PFSK-1 (cell line): ENCODE results near the gene BMF.

Source experiments
- FOXP2 ChIP-seq: optimal IDR thresholded peaks from 2 replicates; pipeline ENCODE3; 2011; ENCODE audit warnings: borderline replicate concordance, control low read depth, inconsistent platforms; ENCODE audit not compliant: insufficient read depth; ENCODE audit errors: extremely low read length, extremely low read depth
- POLR2AphosphoS5 ChIP-seq: IDR thresholded peaks from 2 replicates; pipeline ENCODE4 v1.6.1; 2012; ENCODE audit warnings: low read depth, mild to moderate bottlenecking, control low read depth, low read length, moderate library complexity
- REST ChIP-seq, 2 experiments: IDR thresholded peaks; 2 replicates each; pipeline versions ENCODE4 v1.6.1 to v1.8.0; 2011 to 2012; ENCODE audit warnings: low read depth in 2 of 2, low read length in 2 of 2, control low read depth in 1 of 2, inconsistent platforms in 1 of 2, mild to moderate bottlenecking in 1 of 2, moderate library complexity in 1 of 2; ENCODE audit not compliant: insufficient read depth in 1 of 2
- SIN3A ChIP-seq: IDR thresholded peaks from 2 replicates; pipeline ENCODE4 v1.6.1; 2012; ENCODE audit warnings: mild to moderate bottlenecking, low read length, moderate library complexity, borderline replicate concordance; ENCODE audit not compliant: insufficient read depth
- TAF1 ChIP-seq: IDR thresholded peaks from 2 replicates; pipeline ENCODE4 v1.6.1; 2012; ENCODE audit warnings: low read length, control low read depth, borderline replicate concordance; ENCODE audit not compliant: insufficient read depth

The BMF gene

GRCh38 chr15:40040293-40040635 is 68.4 kb downstream of the BMF start:
- TF ChIP-seq SIN3A (no peak), TAF1 (no peak), FOXP2 (no peak), REST (IDR thresholded peaks at IDR 0.05; ENCODE audit: insufficient read depth in 1 of 2, low read depth in 2 of 2, low read length in 2 of 2) (no peak), POLR2AphosphoS5 (no peak; the same call in 1 of the 2 replicates)

GRCh38 chr15:40038638-40039543 is 69.8 kb downstream of the BMF start, which contains the start of gene SRP14:
TSS of gene SRP14 (minus strand) at chr15:40039181. CDS start at chr15:40039116, 65 bp downstream.
- no peak for TF ChIP-seq REST (IDR thresholded peaks at IDR 0.05; ENCODE audit: insufficient read depth in 1 of 2, low read depth in 2 of 2, low read length in 2 of 2)
- 0 out of 2 replicates have a peak, but pooled peaks have one; percentile 57 for TF ChIP-seq TAF1
- TF ChIP-seq SIN3A: no peak
- peak; percentile 56 for TF ChIP-seq FOXP2
- TF ChIP-seq POLR2AphosphoS5: peak; percentile 91

- no peak for TF ChIP-seq POLR2AphosphoS5
- no peak for TF ChIP-seq REST (IDR thresholded peaks at IDR 0.05; ENCODE audit: insufficient read depth in 1 of 2, low read depth in 2 of 2, low read length in 2 of 2)
- no peak for TF ChIP-seq FOXP2
- TF ChIP-seq SIN3A: no peak
- no peak for TF ChIP-seq TAF1
Observed at GRCh38 chr15:40038275-40038637, 70.4 kb downstream of the BMF start.
